ENCODE results near the gene TMED7.

TMED7 gene

GRCh38 chr5:115579216-115579615, 46.6 kb downstream of the TMED7 start:
- no peak for DNase-seq

GRCh38 chr5:115578657-115579056, 47.2 kb downstream of the TMED7 start:
- DNase-seq: no peak

DNA sequence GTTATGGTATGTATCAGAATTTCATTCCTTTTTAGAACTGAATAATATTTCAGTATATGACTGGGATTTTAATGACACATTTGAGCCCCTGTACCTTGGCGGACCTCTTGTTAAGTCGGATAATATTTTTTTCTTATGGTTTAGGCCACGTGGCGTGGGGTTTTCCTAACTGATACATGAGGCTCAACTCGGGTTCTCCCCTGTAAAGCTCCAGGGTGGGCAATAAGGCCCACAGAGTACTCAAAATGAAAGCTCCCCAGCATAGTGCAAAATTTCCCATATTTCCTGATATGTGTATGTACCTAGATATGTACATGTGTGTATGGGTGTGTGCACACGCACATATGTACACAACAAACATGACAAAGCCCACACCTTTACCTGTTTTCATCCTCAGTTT, 48.1 kb downstream of the TMED7 start:
- DNase-seq: no peak

DNA sequence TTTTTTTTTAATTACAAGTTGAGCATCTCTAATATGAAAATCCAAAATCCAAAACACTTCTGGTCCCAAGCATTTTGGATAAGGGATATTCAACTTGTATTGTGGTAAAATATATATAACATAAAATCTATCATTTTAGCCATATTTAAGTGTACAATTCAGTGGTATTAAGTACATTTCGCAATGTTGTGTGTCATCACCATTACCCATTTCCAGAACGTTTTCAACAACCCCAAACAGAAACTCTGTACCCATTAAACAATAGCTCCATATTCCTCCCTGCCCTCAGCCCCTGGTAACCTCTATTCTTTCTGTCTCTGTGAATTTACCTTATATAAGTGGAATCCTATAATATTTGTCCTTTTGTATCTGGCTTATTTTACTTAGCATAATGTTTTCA, 48.5 kb downstream of the TMED7 start:
- no peak for DNase-seq

DNA sequence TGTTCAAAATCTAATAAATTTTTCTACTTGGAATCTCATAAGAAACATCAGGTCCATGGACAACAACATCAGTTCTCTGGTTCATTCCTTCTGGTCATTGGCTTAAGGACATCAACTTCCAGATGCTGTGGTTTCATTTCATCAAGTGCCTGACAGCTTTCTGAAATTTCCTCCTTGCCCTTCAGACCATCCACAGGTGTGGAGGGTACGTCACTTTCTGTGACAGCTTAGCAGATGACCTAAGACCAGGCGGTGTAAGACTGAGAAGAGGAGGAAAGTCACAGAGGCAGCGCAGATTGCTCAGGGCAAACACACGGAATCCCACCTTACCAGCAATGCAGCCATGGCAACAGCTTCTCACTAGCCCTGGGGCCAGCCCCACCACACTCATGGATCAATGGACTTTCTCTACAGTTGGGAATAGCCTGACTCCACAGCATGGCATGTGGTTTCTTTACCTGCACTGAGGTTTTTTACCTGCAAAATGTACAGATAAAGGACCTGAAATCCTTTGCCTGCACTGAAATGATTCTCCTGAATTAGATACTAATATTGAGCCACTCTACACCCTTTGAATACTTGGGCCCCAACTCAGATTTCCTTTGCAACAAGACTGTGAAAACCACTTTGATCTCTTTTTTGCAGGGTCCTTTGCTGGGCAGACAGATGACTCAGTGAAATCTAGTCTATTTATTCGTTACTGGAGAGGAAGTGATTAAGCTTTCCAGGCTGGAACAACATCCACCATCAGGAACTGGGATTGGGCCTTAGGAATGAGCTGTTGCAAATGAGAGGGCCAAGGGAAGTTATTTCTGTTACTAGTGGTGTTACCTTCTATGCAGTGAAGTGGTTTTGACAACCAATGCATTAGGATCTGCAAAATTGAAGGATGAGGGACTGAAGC, 50.4 kb downstream of the TMED7 start:
- DNase-seq: no peak

DNA sequence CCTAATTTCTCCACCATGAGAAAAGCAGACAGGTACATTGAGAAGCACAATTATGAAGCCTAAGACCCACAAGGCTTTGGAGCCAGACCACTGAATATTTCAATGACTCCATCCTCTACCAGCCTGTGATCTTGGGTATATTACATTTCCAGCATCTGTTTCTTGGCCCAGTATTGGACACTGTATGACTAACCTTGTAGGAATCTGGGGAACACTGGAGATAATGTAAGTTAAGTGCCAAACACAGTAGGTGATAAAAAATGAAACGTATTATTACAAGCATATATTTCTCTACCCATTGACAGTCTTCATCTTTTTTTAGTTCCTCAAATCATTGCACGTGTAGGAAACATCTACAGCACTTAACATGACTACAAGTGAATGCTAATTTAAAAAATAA, 52.7 kb downstream of the TMED7 start:
- DNase-seq: no peak

DNA sequence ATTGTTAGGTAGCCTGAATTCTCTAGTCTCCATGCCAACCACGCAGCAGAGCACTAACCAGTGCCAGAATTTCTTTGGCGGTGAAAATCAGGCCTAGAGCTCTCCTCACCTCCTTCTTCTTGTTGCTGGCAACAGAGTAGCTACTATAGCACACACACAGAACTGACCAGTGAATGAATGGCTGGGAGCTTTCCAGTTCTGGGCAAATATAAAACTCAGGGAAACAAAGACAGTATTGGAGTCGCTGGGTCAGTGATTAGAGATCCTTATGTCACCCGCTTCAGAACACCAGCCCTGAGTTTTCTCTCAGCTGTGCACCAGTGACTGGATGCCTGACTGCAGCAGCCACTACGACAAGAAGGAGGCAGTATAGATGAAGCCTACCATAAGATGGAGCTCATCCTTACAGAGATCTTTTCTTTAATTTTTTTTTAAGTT, 54.4 kb downstream of the TMED7 start:
- no peak for DNase-seq

- DNase-seq: no peak
Observed at GRCh38 chr5:115568668-115569067, 57.2 kb downstream of the TMED7 start.

DNA sequence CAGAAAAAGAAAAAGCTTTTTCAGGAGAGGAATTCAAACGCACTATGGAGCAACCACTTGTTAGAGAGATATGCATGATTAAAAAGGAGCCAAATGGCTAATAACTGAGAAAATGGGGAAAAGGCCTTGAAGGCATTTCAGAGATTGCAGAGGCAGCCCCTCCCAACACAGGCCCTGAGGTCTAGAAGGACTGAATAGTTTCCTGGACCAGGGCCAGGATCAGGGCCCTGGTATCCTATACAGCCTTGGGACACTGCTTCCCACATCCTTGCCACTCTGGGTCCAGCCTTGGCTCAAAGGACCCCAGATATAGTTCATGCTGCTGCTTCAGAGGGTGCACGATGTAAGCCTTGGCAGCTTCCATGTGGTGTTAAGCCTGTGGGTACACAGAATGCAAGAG, 60.6 kb downstream of the TMED7 start:
- DNase-seq: no peak

All from SIG-M5 (cell line).